HG02938 (cell line): Measurements from ENCODE around the gene SMARCA2.
"Not testable (repeated sequence)": the region's sequence is repeated elsewhere in the genome, so short reads cannot be mapped to it uniquely, and the experiment has no call there.

ENCODE experiments used
- ATAC-seq: cut with Tn5 transposase; IDR thresholded peaks from one replicate; pipeline ENCODE4 v1.9.1; 2021; ENCODE audit warnings: mild to moderate bottlenecking, moderate library complexity; ENCODE audit not compliant: unreplicated experiment

Gene SMARCA2

GRCh38 chr9:2134391-2134790 lies 119.2 kb downstream of the SMARCA2 start:
- no peak for ATAC-seq

DNA sequence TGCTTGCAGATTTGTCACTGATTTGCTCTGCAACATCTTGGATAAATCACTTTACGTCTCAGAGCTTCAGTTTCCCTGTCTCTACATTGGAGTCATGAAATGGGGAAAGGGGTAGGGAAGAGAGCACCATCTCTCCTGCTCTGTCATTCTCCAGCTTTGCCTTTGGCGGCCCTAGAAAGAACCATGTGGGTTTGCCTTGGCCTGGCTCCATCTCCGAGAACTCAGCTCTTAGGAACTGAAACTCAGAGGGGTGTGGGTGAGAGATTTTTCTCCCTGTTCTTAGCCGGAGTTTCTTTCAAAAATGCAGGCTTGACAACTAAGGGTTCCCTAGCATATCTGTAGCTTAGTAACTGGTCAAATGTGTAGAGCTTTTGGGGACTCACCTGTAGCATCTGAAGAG lies 123.5 kb downstream of the SMARCA2 start:
- no peak for ATAC-seq

DNA sequence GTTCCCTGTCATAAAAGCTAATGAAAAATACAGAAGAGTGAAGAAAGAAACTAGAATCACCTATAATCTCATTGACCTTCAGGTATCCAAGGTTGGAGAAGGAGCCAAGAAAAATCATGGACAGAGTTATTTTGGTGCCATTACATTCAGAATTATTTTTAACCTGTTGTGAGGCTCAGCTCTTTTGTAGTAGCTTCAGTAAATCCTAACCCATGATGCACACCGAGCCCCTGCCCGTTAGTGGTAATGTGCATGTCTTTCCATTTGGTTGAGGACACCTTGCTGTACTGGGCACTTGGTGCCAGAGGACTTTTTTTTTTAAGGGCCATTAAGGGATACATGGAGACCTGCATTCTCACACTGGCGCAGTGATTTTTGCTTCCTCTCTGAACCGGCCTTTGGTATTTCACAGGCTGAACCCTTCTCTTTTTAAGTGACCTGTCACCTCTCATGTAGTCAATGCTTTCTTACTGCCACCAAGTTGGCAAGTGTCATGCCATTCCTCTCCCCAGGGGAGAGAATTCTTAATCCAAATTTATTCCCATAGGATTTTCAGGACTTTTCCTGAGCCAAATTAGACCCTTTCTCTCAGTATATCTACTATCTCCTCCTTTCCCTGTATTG lies 125.6 kb downstream of the SMARCA2 start:
- ATAC-seq = no peak

GRCh38 chr9:2142212-2142611 lies 127.1 kb downstream of the SMARCA2 start:
- ATAC-seq = no peak

GRCh38 chr9:2144619-2145018 lies 129.5 kb downstream of the SMARCA2 start:
- ATAC-seq = no peak

DNA sequence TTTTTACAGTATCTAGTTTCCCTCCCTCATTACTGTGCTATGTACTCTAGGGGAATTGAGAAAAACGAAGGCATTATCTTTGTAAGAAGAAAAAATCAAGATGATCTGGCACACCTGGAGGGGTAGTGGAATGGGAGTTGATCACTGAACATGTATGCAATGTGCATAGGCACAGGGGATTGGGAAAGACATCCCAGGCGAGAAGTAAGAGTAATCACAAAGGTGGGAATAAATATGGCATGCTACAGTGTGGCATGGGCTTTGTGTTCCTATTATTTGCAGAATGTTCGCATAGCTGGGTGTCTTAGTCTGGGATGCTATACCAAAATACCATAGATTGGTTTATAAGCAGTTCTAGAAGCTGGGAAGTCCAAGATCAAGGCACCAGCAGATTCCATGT lies 130.6 kb downstream of the SMARCA2 start:
- no peak for ATAC-seq

DNA sequence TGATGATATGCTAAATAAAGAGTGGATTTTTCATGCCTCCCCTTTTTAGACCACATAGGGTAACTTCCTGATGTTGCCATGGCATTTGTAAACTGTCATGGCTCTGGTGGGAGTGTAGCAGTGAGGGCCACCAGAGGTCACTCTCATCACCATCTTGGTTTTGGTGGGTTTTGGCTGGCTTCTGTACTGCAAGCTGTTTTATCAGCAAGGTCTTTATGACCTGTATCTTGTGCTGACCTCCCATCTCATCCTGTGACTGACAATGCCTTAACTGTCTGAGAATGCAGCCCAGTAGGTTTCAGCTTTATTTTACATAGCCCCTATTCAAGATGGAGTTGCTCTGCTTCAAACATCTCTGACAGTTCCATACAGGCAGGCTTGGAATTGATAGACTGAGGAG lies 131.6 kb downstream of the SMARCA2 start:
- ATAC-seq = not testable (repeated sequence)

DNA sequence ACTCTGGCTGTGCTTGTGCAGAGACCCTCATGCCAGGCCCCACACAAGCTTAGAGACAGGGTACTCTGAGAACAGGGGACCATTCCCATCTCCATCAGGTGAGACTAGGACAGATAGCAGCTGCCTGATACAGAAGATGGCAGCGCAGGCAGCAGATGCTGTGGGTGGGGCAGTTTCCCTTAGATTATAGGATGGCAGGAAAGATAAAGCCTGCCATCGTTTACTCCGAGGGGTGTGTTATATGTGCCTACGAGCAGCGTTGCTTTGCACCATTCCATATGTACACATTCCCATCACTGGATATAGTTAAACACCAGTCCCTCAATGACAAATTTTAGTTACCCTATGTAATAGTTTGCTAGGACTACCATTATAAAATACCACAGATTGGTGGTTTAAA lies 135.2 kb downstream of the SMARCA2 start:
- no peak for ATAC-seq

GRCh38 chr9:2151171-2151570 lies 136.0 kb downstream of the SMARCA2 start:
- no peak for ATAC-seq

- no peak for ATAC-seq
Observed at GRCh38 chr9:2152966-2153629, 138.0 kb downstream of the SMARCA2 start.

DNA sequence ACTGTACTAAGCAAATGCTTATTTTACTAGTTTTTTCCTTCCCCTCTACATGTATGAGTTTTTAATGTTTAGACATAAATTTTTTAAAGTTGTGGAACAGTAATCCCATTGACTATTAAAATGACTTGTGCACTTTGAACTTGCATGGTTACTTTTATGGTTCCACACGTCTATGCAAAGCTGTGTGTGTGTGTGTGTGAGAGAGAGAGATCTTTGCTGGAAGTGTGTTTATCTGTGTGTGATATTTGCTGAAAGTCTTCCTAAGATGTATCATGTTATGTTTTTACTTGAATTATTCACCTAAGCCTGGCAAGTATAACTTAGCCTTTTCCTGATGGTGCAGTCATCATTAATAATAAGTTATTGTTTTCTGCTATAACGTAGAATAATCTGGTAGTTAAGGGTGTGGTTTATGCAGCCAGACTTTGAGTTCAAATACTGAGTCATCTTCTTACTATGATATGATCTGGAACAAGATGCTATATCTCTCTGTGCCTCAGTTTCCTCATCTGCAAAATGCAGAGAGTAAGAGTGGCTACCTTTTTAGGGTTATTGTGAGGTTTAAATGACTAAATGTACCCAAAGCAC lies 138.6 kb downstream of the SMARCA2 start:
- no peak for ATAC-seq

DNA sequence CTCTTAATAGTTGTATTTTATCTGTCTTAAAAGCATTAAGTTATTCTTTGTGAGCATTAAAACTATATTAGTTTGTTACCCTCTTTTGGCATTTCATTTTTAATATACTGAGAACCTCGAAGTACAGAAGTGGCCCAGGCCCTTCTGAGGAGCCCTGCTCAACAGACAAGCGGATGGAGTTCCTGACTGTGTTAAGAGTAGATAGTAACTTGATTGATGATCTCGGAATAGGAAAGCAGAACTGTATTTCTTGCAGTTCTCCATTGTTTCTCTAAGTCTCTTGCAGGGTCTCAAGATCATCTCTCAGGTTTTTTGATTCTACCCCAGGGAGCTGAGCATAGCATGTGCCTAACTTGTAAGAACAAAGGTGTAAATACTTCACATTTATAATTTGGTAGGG lies 139.6 kb downstream of the SMARCA2 start:
- no peak for ATAC-seq

DNA sequence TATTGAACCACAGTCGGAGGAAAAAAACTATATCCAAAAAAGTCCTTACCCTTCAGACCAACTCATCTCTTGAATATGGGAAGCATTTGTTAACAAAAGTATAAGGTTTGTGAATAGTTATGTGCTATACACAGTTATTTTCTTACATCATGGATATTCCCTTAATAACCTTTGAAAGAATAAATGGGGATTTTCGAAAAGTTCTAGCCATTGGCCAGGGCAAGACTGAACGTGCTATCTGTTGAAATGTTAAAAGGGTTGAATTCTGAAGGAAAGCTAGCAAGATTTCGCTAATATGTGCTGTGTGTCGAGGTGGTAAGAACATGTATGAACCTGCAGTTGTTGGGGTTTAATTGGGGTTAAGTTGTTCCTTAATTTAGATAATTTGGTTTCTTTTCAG lies 140.8 kb downstream of the SMARCA2 start:
- ATAC-seq = no peak

GRCh38 chr9:2157277-2158110 lies 142.3 kb downstream of the SMARCA2 start:
- ATAC-seq = peak; percentile 54

- peak; percentile 36 for ATAC-seq
Observed at GRCh38 chr9:2158111-2158610, 143.0 kb downstream of the SMARCA2 start.

DNA sequence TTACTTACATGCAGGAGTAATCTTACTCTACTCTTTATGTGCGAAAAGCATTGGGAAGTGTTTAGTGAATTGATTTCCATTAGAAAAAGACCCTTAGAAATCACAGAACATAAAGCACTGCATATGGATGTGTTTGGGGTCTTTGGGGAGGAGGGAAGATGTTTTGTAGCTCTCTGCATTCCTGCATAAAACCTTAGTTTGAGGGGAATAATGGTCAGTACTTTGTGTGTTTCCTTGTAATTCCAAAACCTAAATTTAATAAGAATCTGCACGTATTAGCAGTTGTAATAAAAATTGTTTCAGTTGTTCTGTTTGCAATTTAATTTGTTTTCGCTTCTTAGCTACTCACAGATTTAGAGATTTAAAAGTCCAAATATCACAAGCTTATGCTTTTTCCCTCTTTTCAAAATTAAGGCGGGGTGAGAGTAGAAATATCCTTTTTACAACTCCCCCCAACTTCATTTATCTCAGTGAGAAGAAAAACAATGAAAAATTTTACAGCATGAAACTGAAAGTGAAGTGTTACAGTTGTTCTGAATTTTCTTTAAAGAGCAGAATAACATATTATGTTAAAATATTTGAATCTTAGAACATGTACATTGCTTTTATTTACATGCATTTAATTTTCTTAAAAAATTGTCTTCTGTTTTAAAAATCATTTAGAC lies 143.8 kb downstream of the SMARCA2 start:
- ATAC-seq = no peak

- no peak for ATAC-seq
Observed at GRCh38 chr9:2159521-2160454, 144.6 kb downstream of the SMARCA2 start.

DNA sequence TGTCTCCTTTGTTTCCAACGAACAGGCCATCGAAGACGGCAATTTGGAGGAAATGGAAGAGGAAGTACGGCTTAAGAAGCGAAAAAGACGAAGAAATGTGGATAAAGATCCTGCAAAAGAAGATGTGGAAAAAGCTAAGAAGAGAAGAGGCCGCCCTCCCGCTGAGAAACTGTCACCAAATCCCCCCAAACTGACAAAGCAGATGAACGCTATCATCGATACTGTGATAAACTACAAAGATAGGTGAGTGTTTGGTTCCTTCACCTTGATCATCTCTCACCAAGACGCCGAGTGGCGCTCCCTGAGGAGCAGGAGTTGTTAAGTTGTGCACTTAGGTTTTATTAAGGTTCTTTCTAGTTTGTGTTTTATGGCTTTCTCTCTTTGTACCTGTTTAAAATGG lies 146.5 kb downstream of the SMARCA2 start:
- ATAC-seq = no peak

DNA sequence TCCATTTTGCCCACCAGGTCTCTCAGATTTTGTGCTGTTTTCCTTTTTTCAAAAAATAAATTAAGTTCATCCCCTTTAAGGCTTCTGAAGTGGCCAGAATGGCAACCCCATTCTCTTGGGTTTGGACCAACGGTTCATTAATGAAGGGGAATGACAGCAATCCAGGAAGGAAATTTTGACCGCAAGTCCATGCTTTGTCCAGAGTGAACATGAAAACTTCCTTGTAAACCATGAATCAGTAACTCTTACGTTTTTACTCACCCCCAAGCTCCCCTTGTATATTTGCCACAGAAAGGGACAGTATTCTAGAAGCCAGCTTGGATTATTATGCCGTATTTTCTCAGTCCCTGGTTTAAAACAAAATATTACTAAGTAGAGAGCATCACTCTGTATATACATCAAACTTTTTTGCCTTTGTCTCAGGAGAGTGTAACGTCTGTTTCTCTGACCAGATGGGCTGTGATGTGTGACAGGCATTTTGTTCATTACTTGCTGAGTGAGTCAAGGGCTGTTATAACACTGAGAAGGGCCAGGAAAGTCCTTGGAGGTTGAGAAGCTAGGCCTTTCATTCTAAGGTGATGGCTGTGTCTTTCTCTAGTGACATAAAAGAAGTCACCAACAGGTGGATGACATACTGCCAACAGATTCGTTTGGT lies 148.2 kb downstream of the SMARCA2 start:
- ATAC-seq = no peak
